GM21576 (cell line): ENCODE results near the gene PFN4.
A peak's percentile ranks its signal among the peaks of the same experiment; 100 is the strongest.

ENCODE experiments used
- ATAC-seq: cut with Tn5 transposase; IDR thresholded peaks from one replicate; pipeline ENCODE4 v1.9.1; 2021; ENCODE audit warnings: mild to moderate bottlenecking, moderate library complexity; ENCODE audit not compliant: unreplicated experiment

PFN4 gene

GRCh38 chr2:24082787-24083566 lies 40.2 kb downstream of the PFN4 start:
- no peak for ATAC-seq

- ATAC-seq = no peak
These were observed 42.4 kb downstream of the PFN4 start for GRCh38 chr2:24080701-24081100.

GRCh38 chr2:24077879-24078278 lies 45.3 kb downstream of the PFN4 start:
- no peak for ATAC-seq

GRCh38 chr2:24077535-24077877 lies 45.6 kb downstream of the PFN4 start:
- no peak for ATAC-seq

- peak; percentile 2 for ATAC-seq
These were observed 46.1 kb downstream of the PFN4 start for GRCh38 chr2:24076849-24077534.

- ATAC-seq = peak; percentile 93
These were observed 47.0 kb downstream of the PFN4 start, which contains the start of gene SF3B6 for GRCh38 chr2:24075915-24076848. Gene SF3B6, minus strand, starts transcription at chr2:24076326. Its CDS starts 97 bp downstream, at chr2:24076229.

- no peak for ATAC-seq
These were observed 47.9 kb downstream of the PFN4 start for GRCh38 chr2:24075259-24075658.

GRCh38 chr2:24073816-24074215 lies 49.3 kb downstream of the PFN4 start:
- no peak for ATAC-seq

- no peak for ATAC-seq
These were observed 50.9 kb downstream of the PFN4 start for GRCh38 chr2:24072259-24072658.

GRCh38 chr2:24065341-24065740 lies 57.8 kb downstream of the PFN4 start:
- no peak for ATAC-seq
